Measurements from ENCODE around the gene GJC1. TPM values are rescaled to one million over a fixed set of nuclear protein-coding genes. Genes with fewer than 3 reads are reported as not detected.

The GJC1 gene
- total and polyA plus RNA-seq, 2 of the 8 experiments (the other 6 are each of a cell fraction or from before 2014, with no cell fraction given): 29.1 to 154 TPM

DNA sequence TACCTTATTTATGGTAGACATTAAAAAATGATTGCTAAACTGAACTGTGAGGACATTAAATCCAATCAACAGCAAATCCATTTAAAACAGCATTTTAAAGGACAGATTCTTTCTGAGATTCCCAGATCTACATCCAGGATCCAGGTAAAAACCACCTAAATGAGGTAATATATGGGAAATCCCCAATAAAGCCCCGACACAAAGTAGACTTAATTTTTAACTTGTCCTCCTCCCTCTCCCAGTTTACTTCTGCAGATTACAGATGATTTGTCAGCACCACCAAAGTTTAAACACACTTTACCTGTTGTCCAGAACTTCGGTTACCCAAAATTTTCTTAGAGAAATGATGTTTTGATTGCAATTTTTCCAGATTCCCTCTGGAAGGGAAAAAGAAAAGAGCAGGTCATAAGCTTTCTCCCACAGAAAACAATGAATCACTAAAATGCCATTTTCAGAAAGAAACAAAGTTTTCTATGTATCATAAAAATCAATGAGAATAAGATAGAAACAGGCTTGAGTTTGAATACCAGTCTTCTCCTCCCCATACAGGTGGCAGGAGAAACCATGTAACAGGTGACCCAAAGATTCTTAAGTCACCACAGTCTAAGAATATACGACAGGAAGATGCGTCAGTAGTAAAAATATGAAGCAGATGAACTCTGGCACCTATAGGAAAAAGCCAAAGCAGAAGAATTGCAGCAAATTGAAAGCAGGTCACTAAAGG, 22.8 kb downstream of the GJC1 start:
- Histone ChIP-seq H3K79me2 (ENCODE audit: control insufficient read depth in 1 of 2, insufficient read depth in 2 of 2, low read length in 2 of 2) (peaks cover 7 to 80% of the 10 kb centered on the region in 2 experiments; a peak in 3 of 4 replicates), H4K91ac (replicated peaks; ENCODE audit: insufficient read length, low read length) (no peak overlapping the region), H3K4me2 (ENCODE audit: insufficient read depth in 1 of 2, low read depth in 2 of 2, low read length in 2 of 2) (no peak overlapping the region), H3K56ac (replicated peaks; ENCODE audit: insufficient read length, low read depth, low read length) (no peak overlapping the region), H3K79me1 (ENCODE audit: low read depth, low read length) (peaks cover 5% of the 10 kb centered on the region), H2BK12ac (ENCODE audit: low read depth, low read length) (no peak overlapping the region), H2BK20ac (ENCODE audit: low read length) (no peak overlapping the region), H4K5ac (ENCODE audit: insufficient read length, low read depth, low read length) (no peak overlapping the region), H2BK120ac (replicated peaks; ENCODE audit: low read depth, low read length) (no peak overlapping the region), H2BK5ac (ENCODE audit: low read depth, low read length) (no peak overlapping the region), H3K27ac (ENCODE audit: low read depth, low read length) (no peak overlapping the region), H3K36me3 (ENCODE audit: control insufficient read depth in 2 of 4, insufficient read depth in 4 of 4, low read length in 3 of 4) (peaks cover 10 to 37% (median 24%) of the 10 kb centered on the region in 4 experiments), H4K8ac (ENCODE audit: extremely low read depth, insufficient read depth, low read length) (no peak overlapping the region), H3K4ac (replicated peaks; ENCODE audit: insufficient read length, low read depth, low read length) (no peak overlapping the region), H2AK5ac (ENCODE audit: low read depth, low read length) (no peak overlapping the region), H3K4me3 (ENCODE audit: extremely low read depth in 1 of 4, insufficient read depth in 2 of 4, low read depth in 3 of 4, low read length in 4 of 4) (no peak overlapping the region), H3K14ac (ENCODE audit: insufficient read length) (no peak overlapping the region), H3K9ac (replicated peaks in 1 of 4; ENCODE audit: extremely low read depth in 1 of 4, low read depth in 3 of 4, low read length in 3 of 4) (no peak overlapping the region), H3K9me3 (ENCODE audit: insufficient read depth in 2 of 2, low read depth in 1 of 2, low read length in 1 of 2) (no peaks in the 10 kb centered on the region), H3K18ac (ENCODE audit: extremely low read depth, low read length) (no peak overlapping the region), H2AFZ (ENCODE audit: low read length) (no peak overlapping the region), H3K4me1 (replicated peaks in 1 of 4; ENCODE audit: control insufficient read depth in 3 of 4, insufficient read depth in 4 of 4, low read length in 3 of 4) (no peaks in the 10 kb centered on the region), H3K23me2 (ENCODE audit: low read depth, low read length) (no peaks in the 10 kb centered on the region), H2BK15ac (ENCODE audit: low read length) (no peak overlapping the region), H3K27me3 (replicated peaks in 1 of 4; ENCODE audit: control insufficient read depth in 3 of 4, extremely low read depth in 1 of 4, insufficient read depth in 3 of 4, low read length in 3 of 4) (no peaks in the 10 kb centered on the region), H3K23ac (ENCODE audit: insufficient read length) (no peak overlapping the region), H4K20me1 (replicated peaks in 1 of 2; ENCODE audit: control insufficient read depth in 1 of 2, insufficient read depth in 2 of 2, low read length in 2 of 2) (peaks cover 25% of the 10 kb centered on the region in 2 experiments)
- DNase-seq (ENCODE audit: low read depth in 1 of 2, low spot score in 2 of 2): no peak
- CTCF ChIA-PET (ENCODE audit: partially characterized antibody): interaction anchor here (1.0 to 1.6 kb wide), 3 partner anchors 9 to 72 kb away, joined by 3 to 4 read pairs (median 3); no protein-coding TSS in a partner anchor
- POLR2A ChIA-PET (ENCODE audit: partially characterized antibody): interaction anchor here (0.6 to 1.0 kb wide), 3 partner anchors 10 to 62 kb away, joined by 3 to 4 read pairs (median 3); no protein-coding TSS in a partner anchor
- FAIRE-seq: no peak
- 97% methylated on average over 4 of the region's 4 CpGs; no CpG with 5 or more reads in 1 of the 2 experiments for WGBS, 2 experiments (ENCODE audit: extremely low coverage in 1 of 2, insufficient coverage in 1 of 2, insufficient read length in 1 of 2, insufficient replicate concordance in 2 of 2, low coverage in 1 of 2, low lambda C conversion rate in 2 of 2, missing lambda C conversion rate in 1 of 2)
- TF ChIP-seq SP2 (IDR thresholded peaks at IDR 0.05; ENCODE audit: low read length) (no peak), CHD1 (IDR thresholded peaks at IDR 0.05; ENCODE audit: low read depth, low read length) (no peak), FOSL1 (IDR thresholded peaks at IDR 0.05; ENCODE audit: insufficient read depth, low read depth, low read length) (no peak), GABPA (IDR thresholded peaks at IDR 0.05; ENCODE audit: borderline replicate concordance, insufficient read depth, low read length) (no peak), JUN (IDR thresholded peaks at IDR 0.05; ENCODE audit: low read depth, low read length) (no peak), POLR2AphosphoS5 (IDR thresholded peaks at IDR 0.05; ENCODE audit: low read depth, low read length) (no peak), NANOG (IDR thresholded peaks at IDR 0.05; ENCODE audit: insufficient read depth, low read depth, low read length, poor library complexity, severe bottlenecking) (no peak)
- TF ChIP-seq, protein P1, sequence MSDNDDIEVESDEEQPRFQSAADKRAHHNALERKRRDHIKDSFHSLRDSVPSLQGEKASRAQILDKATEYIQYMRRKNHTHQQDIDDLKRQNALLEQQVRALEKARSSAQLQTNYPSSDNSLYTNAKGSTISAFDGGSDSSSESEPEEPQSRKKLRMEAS (IDR thresholded peaks at IDR 0.05): no peak
- TF ChIP-seq, protein P2, sequence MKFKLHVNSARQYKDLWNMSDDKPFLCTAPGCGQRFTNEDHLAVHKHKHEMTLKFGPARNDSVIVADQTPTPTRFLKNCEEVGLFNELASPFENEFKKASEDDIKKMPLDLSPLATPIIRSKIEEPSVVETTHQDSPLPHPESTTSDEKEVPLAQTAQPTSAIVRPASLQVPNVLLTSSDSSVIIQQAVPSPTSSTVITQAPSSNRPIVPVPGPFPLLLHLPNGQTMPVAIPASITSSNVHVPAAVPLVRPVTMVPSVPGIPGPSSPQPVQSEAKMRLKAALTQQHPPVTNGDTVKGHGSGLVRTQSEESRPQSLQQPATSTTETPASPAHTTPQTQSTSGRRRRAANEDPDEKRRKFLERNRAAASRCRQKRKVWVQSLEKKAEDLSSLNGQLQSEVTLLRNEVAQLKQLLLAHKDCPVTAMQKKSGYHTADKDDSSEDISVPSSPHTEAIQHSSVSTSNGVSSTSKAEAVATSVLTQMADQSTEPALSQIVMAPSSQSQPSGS (IDR thresholded peaks at IDR 0.05; ENCODE audit: low read length): no peak
- TF ChIP-seq, protein P3, sequence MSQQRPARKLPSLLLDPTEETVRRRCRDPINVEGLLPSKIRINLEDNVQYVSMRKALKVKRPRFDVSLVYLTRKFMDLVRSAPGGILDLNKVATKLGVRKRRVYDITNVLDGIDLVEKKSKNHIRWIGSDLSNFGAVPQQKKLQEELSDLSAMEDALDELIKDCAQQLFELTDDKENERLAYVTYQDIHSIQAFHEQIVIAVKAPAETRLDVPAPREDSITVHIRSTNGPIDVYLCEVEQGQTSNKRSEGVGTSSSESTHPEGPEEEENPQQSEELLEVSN (IDR thresholded peaks at IDR 0.05): no peak

All from H1 (cell line).